ENCODE measurements around the gene PRPF19. TPM values are rescaled to one million over a fixed set of nuclear protein-coding genes. Genes with fewer than 3 reads are reported as not detected.

PRPF19 gene
- total RNA-seq, 2 experiments from 2014 or later: 127 to 139 TPM

- peaks cover 39% of the 10 kb centered on the region for H3K36me3 Mint-ChIP-seq
- POLR2A ChIA-PET: no interaction called here
- CTCF ChIA-PET: interaction anchor here (1.0 to 1.6 kb wide), 2 partner anchors 14 to 264 kb away, joined by 3 read pairs; no protein-coding TSS in a partner anchor
- no peak overlapping the region for H3K27ac Mint-ChIP-seq
- DNase-seq: no peak
- H3K9me3 Mint-ChIP-seq: no peaks in the 10 kb centered on the region
- intact Hi-C loops (cut with micrococcal nuclease): no loop called here
- H3K4me3 Mint-ChIP-seq: no peak overlapping the region
- H3K27me3 Mint-ChIP-seq: no peaks in the 10 kb centered on the region
- no peaks in the 10 kb centered on the region for H3K4me1 Mint-ChIP-seq (ENCODE audit: low read depth)
Measured at GRCh38 chr11:60851327-60852104, 54.9 kb downstream of the PRPF19 start.

- CTCF ChIA-PET: interaction anchor here (0.8 to 1.6 kb wide), 3 partner anchors 12 to 266 kb away, joined by 3 read pairs; no protein-coding TSS in a partner anchor
- Mint-ChIP-seq H3K27me3 (no peaks in the 10 kb centered on the region), H3K9me3 (no peaks in the 10 kb centered on the region), H3K36me3 (peaks cover 43% of the 10 kb centered on the region), H3K4me1 (ENCODE audit: low read depth) (peaks cover 10% of the 10 kb centered on the region), H3K4me3 (no peak overlapping the region), H3K27ac (no peak overlapping the region)
- POLR2A ChIA-PET: interaction anchor here (0.5 kb wide), 1 partner anchor 41 kb away, joined by 3 read pairs; no protein-coding TSS in a partner anchor
- DNase-seq: no peak
- intact Hi-C loops (cut with micrococcal nuclease): loop anchor here (10.0 kb wide), 1 partner anchor 315 kb away; the partner anchor contains the start of gene VPS37C
Measured at GRCh38 chr11:60849641-60850520, 56.5 kb downstream of the PRPF19 start.

GRCh38 chr11:60848714-60849151 lies 57.7 kb downstream of the PRPF19 start:
- intact Hi-C loops (cut with micrococcal nuclease): loop anchor here (10.0 kb wide), 1 partner anchor 316 kb away; the partner anchor contains the start of gene VPS37C
- peaks cover 21% of the 10 kb centered on the region for H3K4me1 Mint-ChIP-seq (ENCODE audit: low read depth)
- no peaks in the 10 kb centered on the region for H3K27me3 Mint-ChIP-seq
- no peak overlapping the region for H3K4me3 Mint-ChIP-seq
- CTCF ChIA-PET: no interaction called here
- DNase-seq: no peak
- H3K36me3 Mint-ChIP-seq: peaks cover 44% of the 10 kb centered on the region
- no peaks in the 10 kb centered on the region for H3K9me3 Mint-ChIP-seq
- POLR2A ChIA-PET: no interaction called here
- H3K27ac Mint-ChIP-seq: no peak overlapping the region

DNA sequence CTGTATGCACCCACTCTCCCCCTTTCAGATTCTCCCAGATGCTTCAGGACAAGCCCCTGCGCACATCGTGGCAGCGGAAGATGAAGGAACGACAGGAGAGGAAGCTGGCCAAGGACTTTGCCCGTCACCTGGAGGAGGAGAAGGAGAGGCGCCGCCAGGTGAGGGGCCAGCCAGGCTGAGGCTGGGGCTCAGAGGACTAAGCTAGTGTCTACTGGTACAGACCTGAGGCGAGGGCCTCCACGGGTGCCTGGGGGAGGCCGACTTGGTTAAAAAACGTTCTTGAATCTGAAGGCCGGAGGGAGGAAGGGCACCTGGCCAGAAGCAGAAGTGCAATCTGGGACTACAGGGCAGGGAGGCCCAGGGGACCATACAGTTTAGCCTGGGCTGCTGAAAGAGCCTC lies 58.5 kb downstream of the PRPF19 start:
- no peak overlapping the region for H3K27ac Mint-ChIP-seq
- H3K4me1 Mint-ChIP-seq (ENCODE audit: low read depth): peaks cover 26% of the 10 kb centered on the region
- DNase-seq: no peak
- POLR2A ChIA-PET: no interaction called here
- H3K4me3 Mint-ChIP-seq: no peak overlapping the region
- intact Hi-C loops (cut with micrococcal nuclease): loop anchor here (10.0 kb wide), 1 partner anchor 317 kb away; the partner anchor contains the start of gene VPS37C
- H3K27me3 Mint-ChIP-seq: no peaks in the 10 kb centered on the region
- H3K9me3 Mint-ChIP-seq: no peaks in the 10 kb centered on the region
- H3K36me3 Mint-ChIP-seq: peaks cover 43% of the 10 kb centered on the region
- CTCF ChIA-PET: no interaction called here

- H3K4me3 Mint-ChIP-seq: no peak overlapping the region
- no peak overlapping the region for H3K27ac Mint-ChIP-seq
- POLR2A ChIA-PET: no interaction called here
- CTCF ChIA-PET: interaction anchor here (0.8 kb wide), 1 partner anchor 57 kb away, joined by 3 read pairs; no protein-coding TSS in a partner anchor
- intact Hi-C loops (cut with micrococcal nuclease): loop anchor here (10.0 kb wide), 1 partner anchor 318 kb away; the partner anchor contains the start of gene VPS37C
- DNase-seq: no peak
- H3K9me3 Mint-ChIP-seq: no peaks in the 10 kb centered on the region
- H3K36me3 Mint-ChIP-seq: peaks cover 43% of the 10 kb centered on the region
- H3K4me1 Mint-ChIP-seq (ENCODE audit: low read depth): peaks cover 26% of the 10 kb centered on the region
- H3K27me3 Mint-ChIP-seq: no peaks in the 10 kb centered on the region
Measured at GRCh38 chr11:60847281-60847680, 59.1 kb downstream of the PRPF19 start.

DNA sequence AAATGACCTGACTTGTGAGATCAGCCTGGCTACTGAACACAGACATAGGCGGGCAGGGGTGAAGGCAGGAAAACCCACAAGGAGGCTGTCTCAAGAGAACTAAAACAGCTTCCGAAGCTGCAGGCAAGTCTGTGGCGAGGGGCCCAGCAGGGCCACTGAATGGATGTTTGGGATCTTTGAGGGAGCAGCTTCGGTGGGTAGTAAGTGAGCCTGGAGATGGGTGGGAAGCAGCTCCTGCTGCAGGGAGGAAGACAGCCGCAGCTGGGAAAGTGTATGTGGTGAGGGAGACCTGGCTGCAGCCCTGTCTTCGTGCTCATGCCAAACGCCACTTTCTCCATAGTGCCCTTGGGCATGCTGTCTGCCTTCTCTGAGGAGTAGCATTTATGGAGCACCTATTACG lies 61.0 kb downstream of the PRPF19 start:
- ChIA-PET CTCF (interaction anchor here (5.7 kb wide), 1 partner anchor 14 kb away, joined by 39 read pairs; no protein-coding TSS in a partner anchor), POLR2A (no interaction called here)
- Mint-ChIP-seq H3K27me3 (no peaks in the 10 kb centered on the region), H3K4me1 (ENCODE audit: low read depth) (peaks cover 36% of the 10 kb centered on the region), H3K27ac (no peak overlapping the region), H3K9me3 (no peaks in the 10 kb centered on the region), H3K4me3 (peak overlapping the region; percentile 88), H3K36me3 (peaks cover 26% of the 10 kb centered on the region)
- no peak for DNase-seq
- intact Hi-C loops (cut with micrococcal nuclease): loop anchor here (10.0 kb wide), 1 partner anchor 319 kb away; the partner anchor contains the start of gene VPS37C

DNA sequence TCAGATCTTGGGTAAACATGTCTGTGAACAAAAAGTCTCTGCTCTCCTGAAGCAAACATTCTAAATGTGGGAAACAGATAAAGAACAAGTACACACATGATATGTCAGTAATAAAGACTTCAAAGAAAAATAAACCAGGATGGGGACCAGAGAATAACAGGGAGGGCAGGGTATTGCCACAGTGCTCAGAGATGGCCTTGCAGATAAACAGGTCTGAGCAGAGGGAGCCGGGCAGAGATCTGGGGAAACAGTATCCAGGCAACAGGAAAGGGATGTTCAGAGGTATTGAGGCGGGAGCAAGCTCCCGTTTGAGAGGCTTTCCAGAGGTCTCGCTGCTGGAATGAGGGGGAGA lies 61.5 kb downstream of the PRPF19 start:
- H3K4me3 Mint-ChIP-seq: peak overlapping the region; percentile 88
- CTCF ChIA-PET: interaction anchor here (1.6 to 5.7 kb wide), 2 partner anchors 13 to 54 kb away, joined by 5 to 39 read pairs; no protein-coding TSS in a partner anchor
- intact Hi-C loops (cut with micrococcal nuclease): loop anchor here (10.0 kb wide), 1 partner anchor 320 kb away; the partner anchor contains the start of gene VPS37C
- no peaks in the 10 kb centered on the region for H3K9me3 Mint-ChIP-seq
- H3K27me3 Mint-ChIP-seq: no peaks in the 10 kb centered on the region
- peaks cover 24% of the 10 kb centered on the region for H3K36me3 Mint-ChIP-seq
- DNase-seq: no peak
- POLR2A ChIA-PET: interaction anchor here (1.3 kb wide), 1 partner anchor 11 kb away, joined by 6 read pairs; the partner anchor contains the start of gene PTGDR2
- peak overlapping the region; percentile 1 for H3K27ac Mint-ChIP-seq
- peaks cover 36% of the 10 kb centered on the region for H3K4me1 Mint-ChIP-seq (ENCODE audit: low read depth)

- peaks cover 24% of the 10 kb centered on the region for H3K36me3 Mint-ChIP-seq
- H3K4me3 Mint-ChIP-seq: peak overlapping the region; percentile 88
- DNase-seq: no peak
- peaks cover 36% of the 10 kb centered on the region for H3K4me1 Mint-ChIP-seq (ENCODE audit: low read depth)
- no peaks in the 10 kb centered on the region for H3K9me3 Mint-ChIP-seq
- peak overlapping the region; percentile 1 for H3K27ac Mint-ChIP-seq
- no peaks in the 10 kb centered on the region for H3K27me3 Mint-ChIP-seq
- CTCF ChIA-PET: interaction anchor here (0.8 to 5.7 kb wide), 3 partner anchors 13 to 55 kb away, joined by 3 to 39 read pairs (median 5); no protein-coding TSS in a partner anchor
- POLR2A ChIA-PET: interaction anchor here (1.3 kb wide), 1 partner anchor 11 kb away, joined by 6 read pairs; the partner anchor contains the start of gene PTGDR2
- intact Hi-C loops (cut with micrococcal nuclease): loop anchor here (10.0 kb wide), 1 partner anchor 321 kb away; the partner anchor contains the start of gene VPS37C
Measured at GRCh38 chr11:60844045-60844869, 62.1 kb downstream of the PRPF19 start.

GRCh38 chr11:60842668-60843600 lies 63.5 kb downstream of the PRPF19 start:
- Mint-ChIP-seq H3K4me1 (ENCODE audit: low read depth) (peaks cover 36% of the 10 kb centered on the region), H3K36me3 (peaks cover 13% of the 10 kb centered on the region), H3K27ac (peak overlapping the region; percentile 85), H3K4me3 (peak overlapping the region; percentile 88), H3K27me3 (no peaks in the 10 kb centered on the region), H3K9me3 (no peaks in the 10 kb centered on the region)
- ChIA-PET POLR2A (interaction anchor here (0.5 to 1.0 kb wide), 2 partner anchors 62 to 73 kb away, joined by 3 to 4 read pairs; no protein-coding TSS in a partner anchor), CTCF (interaction anchor here (1.0 to 5.7 kb wide), 4 partner anchors 11 to 71 kb away, joined by 3 to 39 read pairs (median 8); partner anchors contain the start of gene TMEM109)
- intact Hi-C loops (cut with micrococcal nuclease): loop anchor here (10.0 kb wide), 1 partner anchor 322 kb away; the partner anchor contains the start of gene VPS37C
- DNase-seq: no peak

All from activated CD4-positive, alpha-beta memory T cell treated with anti-CD3 and anti-CD28 coated beads for 36 hours (primary cell).